ENCODE results near the gene ARPC3. TPM values are rescaled to one million over a fixed set of nuclear protein-coding genes. Genes with fewer than 3 reads are reported as not detected.

ARPC3 gene
- total RNA-seq, 8 experiments from 2014 or later = 196 to 324 (median 263) TPM

- peak overlapping the region; percentile 94 to 95 for H3K27ac ChIP-seq
- WGBS, 10 experiments = 0 to 65% (median 28%) methylated on average over 3 to 18 of the region's 21 CpGs
- ATAC-seq (replicated peaks in 6 of 8) = peak; percentile 38 to 70 (median 56)
- in situ Hi-C loops (cut with MboI; ENCODE audit: low pct_unique_long_range_greater_than_20kb in 2 of 9, low sequenced_read_pairs in 9 of 9, unreplicated experiment in 9 of 9) = no loop called here
- H3K4me3 ChIP-seq = peak overlapping the region; percentile 65 to 80 (median 77)
- peaks cover 4 to 6% of the 10 kb centered on the region in 2 donors for H3K4me1 ChIP-seq (replicated peaks in 1 of 2)
Observed at GRCh38 chr12:110403976-110404682, 46.0 kb downstream of the ARPC3 start.

DNA sequence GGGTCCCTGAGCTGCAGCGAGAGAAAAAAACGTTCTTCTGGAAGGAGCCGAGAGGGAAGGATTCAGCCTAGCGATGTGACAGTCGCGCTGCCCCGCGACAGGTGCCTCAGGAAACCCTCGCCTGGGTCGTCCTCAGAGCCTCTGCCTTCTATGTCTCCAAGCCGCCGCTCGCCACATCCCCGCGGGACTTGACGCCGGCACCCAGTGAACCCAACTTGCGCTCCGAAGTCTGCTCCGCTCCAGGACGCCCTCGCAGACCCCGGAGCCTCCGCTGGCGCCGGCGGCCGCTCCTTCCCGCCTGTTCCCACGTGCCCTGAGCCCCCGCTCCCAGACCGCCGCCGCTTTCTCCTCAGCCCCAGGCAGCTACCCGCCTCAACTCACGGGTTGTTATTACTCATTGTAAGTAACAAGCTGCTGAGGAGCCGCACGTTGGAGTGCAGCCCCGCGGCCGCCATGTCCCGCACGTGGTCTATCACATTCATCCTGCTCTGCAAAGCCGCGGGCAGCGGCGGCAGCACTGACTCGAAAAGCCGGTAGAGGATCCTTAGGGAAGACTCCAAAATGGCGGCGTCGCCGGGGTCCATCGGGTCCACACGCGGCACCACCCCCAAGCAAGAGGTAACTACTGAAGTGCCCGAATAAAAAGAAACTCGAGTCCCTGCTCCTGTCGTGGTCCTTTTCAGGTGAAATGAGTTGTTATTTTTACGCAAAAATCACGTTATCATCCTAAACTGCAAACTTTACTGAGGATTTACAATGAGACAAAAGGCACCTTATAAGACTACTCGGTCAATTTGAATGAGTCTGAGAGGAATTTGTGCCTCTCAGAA, 46.8 kb downstream of the ARPC3 start, which contains the start of gene ANAPC7:
ANAPC7 (minus strand) TSS at position 563 of the 830 bp plus-strand sequence; CDS start at position 482, 81 bp downstream.
- Histone ChIP-seq H3K27ac (peak within 1 kb of the TSS; percentile 94 to 95), H3K4me1 (replicated peaks in 1 of 2) (peaks cover 4 to 6% of the 10 kb centered on the region in 2 donors), H3K4me3 (peak within 1 kb of the TSS; percentile 65 to 80 (median 77))
- in situ Hi-C loops (cut with MboI; ENCODE audit: low pct_unique_long_range_greater_than_20kb in 2 of 9, low sequenced_read_pairs in 9 of 9, unreplicated experiment in 9 of 9) = no loop called here
- WGBS, 10 experiments = 0 to 3% (median 0%) methylated on average over 2 to 31 of the region's 62 CpGs; no CpG with 5 or more reads in 2 of the 10 experiments
- ATAC-seq (replicated peaks in 6 of 8) = peak; percentile 95 to 98 (median 96)

Other genes starting within 250 kb of the ARPC3 start
- gene ATP2A2, start 169.1 kb downstream of the ARPC3 start, total RNA-seq = 100 to 1,000 TPM in 5 of 8 experiments, 10 to 100 TPM in 3; 83.0 to 240 (median 119) TPM
- gene ANAPC7, start 46.6 kb downstream of the ARPC3 start, total RNA-seq = 10 to 100 TPM; 30.1 to 85.6 (median 39.0) TPM
- 10 to 100 TPM; 16.6 to 25.1 (median 20.9) TPM for gene GPN3, start 17.9 kb upstream of the ARPC3 start, total RNA-seq
- gene FAM216A, start 18.5 kb upstream of the ARPC3 start, total RNA-seq = 10 to 100 TPM; 23.0 to 48.7 (median 36.2) TPM
- gene VPS29, start 51.8 kb upstream of the ARPC3 start, total RNA-seq = 100 to 1,000 TPM in 1 of 8 experiments, 10 to 100 TPM in 7; 54.2 to 110 (median 83.7) TPM
- gene RAD9B, start 52.0 kb upstream of the ARPC3 start, total RNA-seq = 1 to 10 TPM in 1 of 8 experiments, under 1 TPM in 7; 0.18 to 1.0 (median 0.45) TPM
- gene PPTC7, start 133.0 kb upstream of the ARPC3 start, total RNA-seq = 10 to 100 TPM in 3 of 8 experiments, 1 to 10 TPM in 5; 6.0 to 19.4 (median 6.6) TPM
- gene TCTN1, start 163.8 kb upstream of the ARPC3 start, total RNA-seq = 100 to 1,000 TPM in 1 of 8 experiments, 10 to 100 TPM in 7; 37.7 to 116 (median 51.4) TPM
- 1 to 10 TPM in 2 of 8 experiments, under 1 TPM in 6; 0.27 to 1.6 (median 0.74) TPM for gene HVCN1, start 238.8 kb upstream of the ARPC3 start, total RNA-seq

All from motor neuron (in vitro differentiated cells).